Tibial nerve (tissue), 4 donors: ENCODE measurements around the gene SEMA3E.

Source experiments
- EP300 ChIP-seq, 2 donors: sonication (generic); formaldehyde crosslinking; IDR thresholded peaks; one replicate each; pipeline ENCODE4 v1.6.1; 2017; ENCODE audit warnings: antibody characterized with exemption in 2 of 2, mild to moderate bottlenecking in 1 of 2
- POLR2A ChIP-seq, 2 donors: fragments of 450-650 bp; IDR thresholded peaks; one replicate each; pipeline ENCODE4 v1.6.1; 2017; ENCODE audit warnings: antibody characterized with exemption in 2 of 2, mild to moderate bottlenecking in 2 of 2, moderate library complexity in 2 of 2
- TF ChIP-seq, protein P1 (sequence below), 5 experiments: fragments of 200-600 bp in 3 of 5; fragments of 450-650 bp in 2 of 5; sonication (generic) in 3 of 5; IDR thresholded peaks; one replicate each; pipeline ENCODE4 v1.5.1; 2016 to 2019; ENCODE audit warnings: antibody characterized with exemption in 5 of 5, mild to moderate bottlenecking in 3 of 5, moderate library complexity in 2 of 5

DNA sequence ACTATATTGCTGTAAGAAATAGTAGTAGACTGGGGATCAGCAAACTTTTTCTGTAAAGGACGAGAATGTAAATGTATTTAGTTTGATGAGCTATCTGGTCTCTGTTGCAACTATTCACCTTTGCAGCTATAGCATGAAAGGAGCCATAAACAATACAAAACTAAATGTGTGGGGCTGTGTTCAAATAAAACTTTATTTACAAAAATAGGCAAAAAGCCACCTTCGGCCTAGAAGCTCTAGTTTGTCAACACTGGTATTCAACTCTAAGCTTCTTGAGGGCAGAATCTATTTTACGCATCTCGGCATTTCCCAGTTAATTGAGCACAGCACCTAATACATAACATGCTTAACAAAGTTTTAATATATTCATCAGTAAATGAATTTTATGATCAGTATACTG lies 181.4 kb downstream of the SEMA3E start:
- TF ChIP-seq POLR2A (IDR thresholded peaks at IDR 0.05) (no peak), EP300 (IDR thresholded peaks at IDR 0.05) (no peak)
- TF ChIP-seq, protein P1, sequence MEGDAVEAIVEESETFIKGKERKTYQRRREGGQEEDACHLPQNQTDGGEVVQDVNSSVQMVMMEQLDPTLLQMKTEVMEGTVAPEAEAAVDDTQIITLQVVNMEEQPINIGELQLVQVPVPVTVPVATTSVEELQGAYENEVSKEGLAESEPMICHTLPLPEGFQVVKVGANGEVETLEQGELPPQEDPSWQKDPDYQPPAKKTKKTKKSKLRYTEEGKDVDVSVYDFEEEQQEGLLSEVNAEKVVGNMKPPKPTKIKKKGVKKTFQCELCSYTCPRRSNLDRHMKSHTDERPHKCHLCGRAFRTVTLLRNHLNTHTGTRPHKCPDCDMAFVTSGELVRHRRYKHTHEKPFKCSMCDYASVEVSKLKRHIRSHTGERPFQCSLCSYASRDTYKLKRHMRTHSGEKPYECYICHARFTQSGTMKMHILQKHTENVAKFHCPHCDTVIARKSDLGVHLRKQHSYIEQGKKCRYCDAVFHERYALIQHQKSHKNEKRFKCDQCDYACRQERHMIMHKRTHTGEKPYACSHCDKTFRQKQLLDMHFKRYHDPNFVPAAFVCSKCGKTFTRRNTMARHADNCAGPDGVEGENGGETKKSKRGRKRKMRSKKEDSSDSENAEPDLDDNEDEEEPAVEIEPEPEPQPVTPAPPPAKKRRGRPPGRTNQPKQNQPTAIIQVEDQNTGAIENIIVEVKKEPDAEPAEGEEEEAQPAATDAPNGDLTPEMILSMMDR (IDR thresholded peaks at IDR 0.05), result no peak
